Measurements from ENCODE around the gene TRA2A. TPM values are rescaled to one million over a fixed set of nuclear protein-coding genes. Genes with fewer than 3 reads are reported as not detected.
"Not testable (repeated sequence)": the region's sequence is repeated elsewhere in the genome, so short reads cannot be mapped to it uniquely, and the experiment has no call there.

The TRA2A gene
- total and polyA plus RNA-seq, 2 of the 13 experiments (the other 11 are each of a cell fraction or from before 2014, with no cell fraction given) = 39.1 to 41.6 TPM

GRCh38 chr7:23514755-23515154 lies 17.0 kb downstream of the TRA2A start (continued):
- TF ChIP-seq ZBTB44 (CRISPR knock-in tag; IDR thresholded peaks at IDR 0.05) = no peak
- TF ChIP-seq ZNF605 (CRISPR knock-in tag; IDR thresholded peaks at IDR 0.05) = no peak
- TF ChIP-seq SRSF1 (optimal IDR thresholded peaks at IDR 0.05; ENCODE audit: low read depth, low read length) = no peak
- TF ChIP-seq ZNF83 (CRISPR knock-in tag; IDR thresholded peaks at IDR 0.05; ENCODE audit: borderline replicate concordance) = no peak
- no peak for TF ChIP-seq RNF2 (conservative IDR thresholded peaks at IDR 0.05; ENCODE audit: low read depth)
- TF ChIP-seq KMT2B (CRISPR knock-in tag; IDR thresholded peaks at IDR 0.05) = no peak
- no peak for TF ChIP-seq MED8 (CRISPR knock-in tag; IDR thresholded peaks at IDR 0.05; ENCODE audit: insufficient replicate concordance)
- no peak for TF ChIP-seq ZNF704 (CRISPR knock-in tag; IDR thresholded peaks at IDR 0.05; ENCODE audit: borderline replicate concordance)

- DNase-seq (ENCODE audit: low spot score); in situ Hi-C loops (cut with HindIII; ENCODE audit: extremely low pct_ligation_motif_present, low pct_unique_long_range_greater_than_20kb); FAIRE-seq; H3K4me3 ChIP-seq (replicated peaks in 1 of 3; ENCODE audit: insufficient read depth in 1 of 3, low read depth in 2 of 3, low read length in 3 of 3); H3K9me3 ChIP-seq (ENCODE audit: low read length); H3K27me3 ChIP-seq (ENCODE audit: control insufficient read depth in 1 of 2, insufficient read depth in 2 of 2, low read length in 2 of 2); H3K4me1 ChIP-seq (ENCODE audit: insufficient read depth, low read length); H3K27ac ChIP-seq (ENCODE audit: extremely low read length, insufficient read depth, low read length); H3K9ac ChIP-seq (ENCODE audit: insufficient read depth, low read depth, low read length); H4K20me1 ChIP-seq (ENCODE audit: insufficient read depth, low read length); intact Hi-C loops (cut with micrococcal nuclease; ENCODE audit: unreplicated experiment); ATAC-seq; POLR2A ChIA-PET; H2AFZ ChIP-seq (ENCODE audit: low read length); CTCF ChIA-PET (ENCODE audit: low intra/inter-chr PET ratio, low total read pairs); H3K4me2 ChIP-seq (ENCODE audit: low read depth, low read length): not testable (repeated sequence)
- Histone ChIP-seq H3K79me2 (ENCODE audit: insufficient read depth, low read length) (peaks cover 39% of the 10 kb centered on the region), H3K36me3 (replicated peaks in 1 of 2; ENCODE audit: control insufficient read depth in 1 of 2, insufficient read depth in 2 of 2, low read length in 2 of 2) (peaks cover 21 to 79% of the 10 kb centered on the region in 2 experiments)
- BruUV-seq (replicated peaks) = TSS peak; percentile 53
- 98% methylated on average over 6 of the region's 6 CpGs for WGBS (ENCODE audit: low lambda C conversion rate)
These were observed 18.0 kb downstream of the TRA2A start for GRCh38 chr7:23513746-23514145.

Measured in HepG2 (cell line).